A673 (cell line): ENCODE measurements around the gene TJP2. TPM values are rescaled to one million over a fixed set of nuclear protein-coding genes. Genes with fewer than 3 reads are reported as not detected.

ENCODE experiments used
- BruUV-seq: library from RNA; stranded (reverse); fragments of 400-500 nt; replicated peaks from 2 replicates; lab custom pipeline; 2021; lab: Mats Ljungman, UMichigan
- CTCF ChIA-PET: fragments of 300-600 bp; sonication (Branson Sonifier 250); formaldehyde crosslinking; loops from one replicate; lab custom pipeline; 2022; ENCODE audit warnings: antibody characterized with exemption; lab: Charles Lee
- POLR2A ChIA-PET: fragments of 300-600 bp; sonication (Branson Sonifier 250); formaldehyde crosslinking; loops from one replicate; lab custom pipeline; 2022; ENCODE audit warnings: antibody characterized with exemption; ENCODE audit not compliant: low non-redundant PET; lab: Charles Lee
- DNase-seq: peaks from one replicate; pipeline ENCODE4 v3.0.0-alpha.2; 2015; ENCODE audit warnings: low spot score
- H3K27ac ChIP-seq: fragments of 200-600 bp; sonication (generic); 2 replicates; pipeline ENCODE4 v1.5.1; 2016; ENCODE audit warnings: mixed run types, low read depth, mild to moderate bottlenecking, mixed read lengths, antibody characterized with exemption, low read length; ENCODE audit not compliant: poor library complexity, severe bottlenecking
- H3K27me3 ChIP-seq: fragments of 200-600 bp; sonication (generic); replicated peaks from 2 replicates; pipeline ENCODE4 v1.6.1; 2017; ENCODE audit warnings: mixed run types, low read depth, mild to moderate bottlenecking, mixed read lengths, antibody characterized with exemption, low read length; ENCODE audit not compliant: insufficient read depth, poor library complexity
- H3K36me3 ChIP-seq: fragments of 200-600 bp; sonication (generic); 2 replicates; pipeline ENCODE4 v1.6.1; 2016; ENCODE audit warnings: mixed run types, mild to moderate bottlenecking, mixed read lengths, antibody characterized with exemption, low read length; ENCODE audit not compliant: insufficient read depth, poor library complexity, severe bottlenecking
- H3K4me1 ChIP-seq: fragments of 200-600 bp; sonication (generic); 2 replicates; pipeline ENCODE4 v1.6.1; 2017; ENCODE audit warnings: mixed run types, mild to moderate bottlenecking, mixed read lengths, antibody characterized with exemption, low read length; ENCODE audit not compliant: insufficient read depth, poor library complexity, severe bottlenecking
- H3K4me3 ChIP-seq: fragments of 200-600 bp; sonication (generic); 2 replicates; pipeline ENCODE4 v1.5.1; 2016; ENCODE audit warnings: low read depth, mixed run types, mild to moderate bottlenecking, mixed read lengths, low read length; ENCODE audit not compliant: poor library complexity, severe bottlenecking
- H3K9me3 ChIP-seq: fragments of 200-600 bp; sonication (generic); 2 replicates; pipeline ENCODE4 v1.6.1; 2016; ENCODE audit warnings: mixed run types, low read depth, mild to moderate bottlenecking, mixed read lengths, antibody characterized with exemption, low read length; ENCODE audit not compliant: poor library complexity, severe bottlenecking
- EZH2 ChIP-seq: fragments of 200-600 bp; sonication (generic); IDR thresholded peaks from 2 replicates; pipeline ENCODE4 v1.6.1; 2017; ENCODE audit warnings: borderline replicate concordance, low read depth, mild to moderate bottlenecking, mixed read lengths, antibody characterized with exemption, low read length; ENCODE audit not compliant: poor library complexity, severe bottlenecking
- intact Hi-C: fragments of 100-400 bp; cut with micrococcal nuclease; formaldehyde crosslinking; loops from one replicate; pipeline ENCODE4 v1.10.0; 2022; ENCODE audit not compliant: unreplicated experiment
- total RNA-seq: library from RNA; stranded (reverse); gene quantifications from 2 replicates; pipeline ENCODE4 v1.2.3, GENCODE V29; 2021
- TF ChIP-seq, protein P1 (sequence below): fragments of 300-800, 200-600 bp; sonication (generic); conservative IDR thresholded peaks from 2 replicates; pipeline ENCODE4 v1.5.1; 2017; ENCODE audit warnings: low read depth, mild to moderate bottlenecking, antibody characterized with exemption, low read length, moderate library complexity, mixed read lengths

Gene TJP2
- total RNA-seq, 1 experiment from 2014 or later = 7.2 TPM

DNA sequence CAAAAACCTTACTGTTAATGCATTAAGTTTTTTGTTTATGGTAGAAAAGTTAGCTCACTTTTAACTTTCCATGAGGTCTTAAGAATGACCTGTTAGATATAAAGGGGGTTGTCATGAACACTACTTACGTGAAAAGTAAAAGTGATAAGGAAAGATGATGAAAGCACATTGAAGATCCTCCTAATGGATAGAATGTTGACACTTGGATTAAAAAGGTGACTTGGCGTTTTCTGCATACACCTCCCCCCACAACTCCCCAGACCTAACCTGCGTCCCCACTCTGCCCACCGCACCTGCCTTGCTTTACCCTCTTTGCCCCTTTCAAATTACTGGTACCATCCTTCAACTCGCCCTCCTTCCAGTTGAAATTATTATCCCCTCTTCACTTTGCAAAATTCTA is 32.0 kb downstream of the TJP2 start:
- Histone ChIP-seq H3K4me3 (no peak overlapping the region), H3K4me1 (no peaks in the 10 kb centered on the region), H3K27ac (no peak overlapping the region), H3K9me3 (no peaks in the 10 kb centered on the region), H3K27me3 (no peaks in the 10 kb centered on the region), H3K36me3 (no peaks in the 10 kb centered on the region)
- intact Hi-C loops = no loop called here
- TF ChIP-seq, protein P1, sequence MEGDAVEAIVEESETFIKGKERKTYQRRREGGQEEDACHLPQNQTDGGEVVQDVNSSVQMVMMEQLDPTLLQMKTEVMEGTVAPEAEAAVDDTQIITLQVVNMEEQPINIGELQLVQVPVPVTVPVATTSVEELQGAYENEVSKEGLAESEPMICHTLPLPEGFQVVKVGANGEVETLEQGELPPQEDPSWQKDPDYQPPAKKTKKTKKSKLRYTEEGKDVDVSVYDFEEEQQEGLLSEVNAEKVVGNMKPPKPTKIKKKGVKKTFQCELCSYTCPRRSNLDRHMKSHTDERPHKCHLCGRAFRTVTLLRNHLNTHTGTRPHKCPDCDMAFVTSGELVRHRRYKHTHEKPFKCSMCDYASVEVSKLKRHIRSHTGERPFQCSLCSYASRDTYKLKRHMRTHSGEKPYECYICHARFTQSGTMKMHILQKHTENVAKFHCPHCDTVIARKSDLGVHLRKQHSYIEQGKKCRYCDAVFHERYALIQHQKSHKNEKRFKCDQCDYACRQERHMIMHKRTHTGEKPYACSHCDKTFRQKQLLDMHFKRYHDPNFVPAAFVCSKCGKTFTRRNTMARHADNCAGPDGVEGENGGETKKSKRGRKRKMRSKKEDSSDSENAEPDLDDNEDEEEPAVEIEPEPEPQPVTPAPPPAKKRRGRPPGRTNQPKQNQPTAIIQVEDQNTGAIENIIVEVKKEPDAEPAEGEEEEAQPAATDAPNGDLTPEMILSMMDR = no peak
- no peak for TF ChIP-seq EZH2
- BruUV-seq = no TSS peak
- ChIA-PET POLR2A (no interaction called here), CTCF (no interaction called here)
- DNase-seq = no peak

DNA sequence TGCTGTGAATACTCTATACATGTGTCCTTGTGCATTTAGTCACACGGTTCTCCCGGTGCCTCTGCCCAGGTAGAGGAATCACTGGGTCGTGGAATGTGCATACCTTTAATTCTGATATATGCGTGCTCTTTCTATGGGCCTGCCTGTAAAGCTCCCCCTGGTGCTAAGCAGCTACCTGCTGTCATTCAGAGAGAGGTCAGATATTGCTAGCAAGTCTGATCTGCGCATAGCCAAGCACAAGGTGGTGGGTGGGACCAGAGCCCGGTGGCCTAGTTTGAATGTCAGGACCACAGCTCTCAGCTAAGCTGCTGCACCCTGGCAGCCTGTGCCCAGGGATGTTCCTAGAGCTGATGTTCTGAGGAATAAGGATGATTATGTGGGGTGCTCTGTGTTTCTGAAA is 33.4 kb downstream of the TJP2 start:
- intact Hi-C loops = no loop called here
- Histone ChIP-seq H3K4me3 (no peak overlapping the region), H3K36me3 (no peaks in the 10 kb centered on the region), H3K27me3 (no peaks in the 10 kb centered on the region), H3K27ac (no peak overlapping the region), H3K9me3 (no peaks in the 10 kb centered on the region), H3K4me1 (no peaks in the 10 kb centered on the region)
- BruUV-seq = no TSS peak
- ChIA-PET POLR2A (no interaction called here), CTCF (interaction anchor here (0.5 kb wide), 1 partner anchor 215 kb away, joined by 3 read pairs; no protein-coding TSS in a partner anchor)
- no peak for DNase-seq
- TF ChIP-seq EZH2 = no peak
- TF ChIP-seq, protein P1 = no peak

DNA sequence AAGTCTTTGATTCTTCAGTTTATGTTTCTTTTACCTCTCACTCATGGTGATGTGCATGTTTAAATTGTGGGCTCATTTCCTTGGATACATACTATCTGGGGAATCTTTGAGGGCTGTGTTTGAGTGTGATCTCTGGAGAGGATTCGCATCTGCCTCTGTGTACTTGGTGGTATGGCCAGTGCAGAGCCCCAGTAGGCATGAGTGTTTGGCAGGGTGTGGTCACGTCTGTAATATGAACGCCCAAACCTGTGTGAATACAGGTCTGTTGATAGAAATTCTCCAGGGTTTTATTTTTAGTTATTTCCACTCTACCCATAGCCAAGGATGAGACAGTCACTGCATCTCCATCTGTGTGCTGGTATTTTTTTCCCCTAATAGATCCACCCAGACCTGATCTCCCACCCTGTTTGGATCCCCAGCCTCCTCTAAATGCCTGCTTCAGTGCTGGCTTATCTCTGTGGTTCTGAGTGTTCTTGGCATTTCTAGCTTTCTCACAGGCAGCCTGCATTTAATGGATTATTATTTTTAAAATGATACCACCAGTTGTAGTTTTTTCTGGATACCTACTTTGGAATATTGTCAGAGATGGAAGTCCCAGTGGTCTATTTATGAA is 37.5 kb downstream of the TJP2 start:
- intact Hi-C loops = no loop called here
- no TSS peak for BruUV-seq
- Histone ChIP-seq H3K9me3 (no peaks in the 10 kb centered on the region), H3K27me3 (no peaks in the 10 kb centered on the region), H3K27ac (no peak overlapping the region), H3K4me3 (no peak overlapping the region), H3K36me3 (no peaks in the 10 kb centered on the region), H3K4me1 (no peaks in the 10 kb centered on the region)
- DNase-seq = no peak
- no peak for TF ChIP-seq EZH2
- TF ChIP-seq, protein P1 = no peak
- ChIA-PET CTCF (no interaction called here), POLR2A (no interaction called here)
